ENCODE measurements around the gene RAP1A.

RAP1A gene

DNA sequence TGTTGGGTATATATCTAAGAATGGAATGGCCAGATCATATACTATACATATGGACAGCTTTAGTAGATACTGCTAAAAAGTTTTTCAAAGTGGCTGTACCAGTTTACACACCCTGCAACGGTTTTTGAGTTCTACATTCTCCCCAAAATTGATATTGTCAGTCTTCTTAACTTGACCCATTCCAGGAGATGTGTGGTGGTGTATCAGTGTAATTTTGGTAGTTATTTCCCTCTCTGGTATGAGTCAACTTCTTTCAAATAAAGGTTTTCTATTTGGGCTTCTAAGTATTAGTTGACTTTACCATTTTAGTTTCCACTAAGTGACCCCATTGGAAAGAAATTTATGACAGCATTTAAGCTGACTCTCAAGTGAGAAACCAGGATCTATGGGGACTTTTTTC lies 90.4 kb downstream of the RAP1A start:
- Histone ChIP-seq H3K4me3 (no peak overlapping the region), H3K9me3 (ENCODE audit: low read depth, low read length) (no peaks in the 10 kb centered on the region), H3K36me3 (ENCODE audit: insufficient read depth, low read length) (peaks cover 15% of the 10 kb centered on the region), H3K27ac (no peak overlapping the region), H3K9ac (ENCODE audit: insufficient read length) (no peak overlapping the region)
- no peak for DNase-seq (ENCODE audit: low read depth, low spot score)
- no peak for TF ChIP-seq EZH2 (IDR thresholded peaks at IDR 0.05)

DNA sequence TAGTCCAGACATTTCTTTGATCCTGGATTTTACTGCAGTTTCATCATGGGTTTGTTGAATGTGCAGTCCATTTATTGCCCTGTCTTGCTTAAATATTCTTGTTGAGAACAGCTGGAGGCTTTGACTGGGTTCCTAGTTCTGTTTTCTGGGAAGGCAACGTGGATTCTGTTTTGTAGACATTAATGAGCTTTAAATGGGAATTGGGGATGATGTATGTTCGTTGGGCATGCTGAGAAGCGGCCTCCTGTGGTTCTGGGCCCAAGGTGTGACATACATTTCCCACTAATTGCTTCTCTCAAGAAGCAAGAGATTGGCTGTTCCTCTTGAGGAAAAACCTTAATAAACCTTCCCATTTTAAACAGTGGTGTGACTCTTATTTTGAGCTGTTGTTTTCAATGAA lies 96.7 kb downstream of the RAP1A start:
- Histone ChIP-seq H3K4me3 (no peak overlapping the region), H3K36me3 (ENCODE audit: insufficient read depth, low read length) (no peaks in the 10 kb centered on the region), H3K9me3 (ENCODE audit: low read depth, low read length) (no peaks in the 10 kb centered on the region), H3K27ac (no peak overlapping the region), H3K9ac (ENCODE audit: insufficient read length) (no peak overlapping the region)
- TF ChIP-seq POLR2AphosphoS5 (IDR thresholded peaks at IDR 0.05; ENCODE audit: borderline replicate concordance, low read depth, low read length), result no peak
- no peak for TF ChIP-seq EZH2 (IDR thresholded peaks at IDR 0.05)
- no peak for TF ChIP-seq FOXP2 (optimal IDR thresholded peaks at IDR 0.05; ENCODE audit: control extremely low read depth, extremely low read length, insufficient read depth)
- DNase-seq (ENCODE audit: low read depth, low spot score), result no peak

DNA sequence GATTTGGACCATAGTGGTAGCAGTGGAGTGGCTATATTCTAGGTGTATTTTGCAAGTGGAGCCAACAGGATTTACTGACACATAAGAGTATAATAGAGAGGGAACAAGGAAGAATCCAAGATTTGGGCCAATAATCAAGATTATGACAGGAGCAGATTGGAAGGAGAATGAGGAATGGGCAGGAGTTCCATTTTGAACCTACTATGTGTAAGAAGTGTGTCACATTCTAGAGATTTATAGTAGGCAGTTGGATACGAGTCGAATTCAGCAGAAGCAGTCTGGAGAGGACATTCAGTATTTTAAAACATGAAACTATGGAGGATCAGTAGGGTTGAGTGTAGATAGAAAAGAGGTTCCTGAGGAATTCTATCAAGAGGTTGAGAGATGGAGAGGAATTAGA lies 97.9 kb downstream of the RAP1A start:
- H3K27ac ChIP-seq, result no peak overlapping the region
- H3K9me3 ChIP-seq (ENCODE audit: low read depth, low read length), result no peaks in the 10 kb centered on the region
- TF ChIP-seq EZH2 (IDR thresholded peaks at IDR 0.05) (no peak), POLR2AphosphoS5 (IDR thresholded peaks at IDR 0.05; ENCODE audit: borderline replicate concordance, low read depth, low read length) (no peak), FOXP2 (optimal IDR thresholded peaks at IDR 0.05; ENCODE audit: control extremely low read depth, extremely low read length, insufficient read depth) (no peak)
- DNase-seq (ENCODE audit: low read depth, low spot score), result no peak
- no peaks in the 10 kb centered on the region for H3K36me3 ChIP-seq (ENCODE audit: insufficient read depth, low read length)
- H3K4me3 ChIP-seq, result no peak overlapping the region
- H3K9ac ChIP-seq (ENCODE audit: insufficient read length), result no peak overlapping the region

DNA sequence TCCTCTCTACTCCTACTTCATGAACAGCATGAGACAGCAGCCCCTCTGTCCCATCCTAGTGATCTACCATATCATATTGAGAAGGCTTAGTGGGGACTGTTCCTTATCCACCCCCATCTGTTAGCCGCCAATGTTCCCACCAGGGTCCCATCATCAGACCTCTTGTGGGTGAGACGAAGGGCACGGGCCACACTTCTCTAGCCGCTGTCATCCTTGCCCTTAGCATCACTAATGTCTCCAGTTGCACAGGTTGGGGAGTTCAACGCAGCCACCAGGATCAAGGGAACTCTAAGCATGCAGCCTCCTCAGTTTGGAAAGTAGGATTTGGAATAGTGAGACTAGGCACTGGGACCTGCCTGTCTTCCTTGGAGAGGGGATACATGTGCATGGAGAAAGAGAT lies 99.5 kb downstream of the RAP1A start:
- no peaks in the 10 kb centered on the region for H3K9me3 ChIP-seq (ENCODE audit: low read depth, low read length)
- no peak for DNase-seq (ENCODE audit: low read depth, low spot score)
- no peak overlapping the region for H3K27ac ChIP-seq
- no peak overlapping the region for H3K9ac ChIP-seq (ENCODE audit: insufficient read length)
- TF ChIP-seq FOXP2 (optimal IDR thresholded peaks at IDR 0.05; ENCODE audit: control extremely low read depth, extremely low read length, insufficient read depth), result no peak
- no peak for TF ChIP-seq POLR2AphosphoS5 (IDR thresholded peaks at IDR 0.05; ENCODE audit: borderline replicate concordance, low read depth, low read length)
- TF ChIP-seq EZH2 (IDR thresholded peaks at IDR 0.05), result no peak
- no peak overlapping the region for H3K4me3 ChIP-seq
- no peaks in the 10 kb centered on the region for H3K36me3 ChIP-seq (ENCODE audit: insufficient read depth, low read length)

DNA sequence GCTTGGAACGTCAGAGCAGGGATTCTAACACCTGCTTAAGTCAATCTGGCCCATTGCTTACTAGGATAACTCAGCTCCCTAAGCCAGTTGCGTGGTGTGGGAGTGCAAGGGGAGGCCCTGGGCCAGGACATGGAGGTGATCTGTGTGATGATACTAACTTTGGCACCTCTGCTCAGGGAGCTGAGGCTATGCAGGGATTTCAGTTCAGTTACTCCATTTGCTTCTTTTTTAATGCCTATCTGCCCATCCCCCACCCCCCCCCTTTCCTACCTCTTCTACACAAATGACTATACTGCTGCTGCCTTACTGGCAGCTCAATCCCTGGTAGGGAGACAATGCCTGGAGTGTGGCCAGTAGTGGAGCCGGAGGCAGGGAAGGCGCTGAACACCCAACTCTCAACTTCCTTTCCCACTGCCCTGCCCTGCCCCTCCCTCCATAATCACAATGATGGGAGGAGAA lies 100.1 kb downstream of the RAP1A start:
- H3K36me3 ChIP-seq (ENCODE audit: insufficient read depth, low read length), result no peaks in the 10 kb centered on the region
- no peak overlapping the region for H3K9ac ChIP-seq (ENCODE audit: insufficient read length)
- no peak overlapping the region for H3K27ac ChIP-seq
- no peak overlapping the region for H3K4me3 ChIP-seq
- H3K9me3 ChIP-seq (ENCODE audit: low read depth, low read length), result no peaks in the 10 kb centered on the region
- TF ChIP-seq EZH2 (IDR thresholded peaks at IDR 0.05) (no peak), FOXP2 (optimal IDR thresholded peaks at IDR 0.05; ENCODE audit: control extremely low read depth, extremely low read length, insufficient read depth) (no peak), POLR2AphosphoS5 (IDR thresholded peaks at IDR 0.05; ENCODE audit: borderline replicate concordance, low read depth, low read length) (no peak)
- DNase-seq (ENCODE audit: low read depth, low spot score), result no peak

DNA sequence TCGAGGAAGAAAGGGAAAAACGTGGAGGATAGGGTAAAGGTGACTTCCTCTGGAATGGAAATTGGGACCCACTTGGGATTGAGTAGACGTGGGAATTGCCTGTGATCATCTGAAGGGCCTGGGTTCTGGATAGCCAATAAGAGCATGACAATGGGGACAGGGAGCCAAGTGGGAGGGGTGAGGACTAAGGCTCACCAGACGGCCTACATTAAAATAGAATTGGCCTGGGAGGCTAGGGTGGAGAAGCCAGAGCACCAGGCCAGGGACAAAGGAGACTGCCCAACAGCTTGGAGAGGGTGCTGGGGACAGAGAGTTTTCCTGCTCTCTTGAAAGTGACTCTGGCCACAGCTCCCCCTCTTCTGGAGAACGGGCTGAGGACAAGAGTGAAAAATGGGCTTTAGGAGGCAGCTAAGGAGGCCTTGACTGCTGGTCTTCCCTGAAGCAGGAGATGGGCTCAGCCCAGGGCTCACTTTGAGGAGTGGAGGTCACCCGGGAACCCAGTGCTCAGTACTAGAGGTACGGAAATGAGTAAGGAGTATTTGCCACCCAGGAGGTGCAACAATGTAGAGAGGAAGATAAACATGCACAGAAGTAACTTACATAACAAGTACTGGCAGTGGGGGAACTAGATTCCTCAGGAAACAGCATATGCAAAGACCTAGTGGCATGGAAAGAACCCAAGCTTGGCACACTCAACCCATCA lies 100.8 kb downstream of the RAP1A start:
- Histone ChIP-seq H3K27ac (no peak overlapping the region), H3K9me3 (ENCODE audit: low read depth, low read length) (no peaks in the 10 kb centered on the region), H3K36me3 (ENCODE audit: insufficient read depth, low read length) (no peaks in the 10 kb centered on the region), H3K9ac (ENCODE audit: insufficient read length) (no peak overlapping the region), H3K4me3 (no peak overlapping the region)
- DNase-seq (ENCODE audit: low read depth, low spot score), result no peak
- TF ChIP-seq POLR2AphosphoS5 (IDR thresholded peaks at IDR 0.05; ENCODE audit: borderline replicate concordance, low read depth, low read length), result no peak
- no peak for TF ChIP-seq EZH2 (IDR thresholded peaks at IDR 0.05)
- no peak for TF ChIP-seq FOXP2 (optimal IDR thresholded peaks at IDR 0.05; ENCODE audit: control extremely low read depth, extremely low read length, insufficient read depth)

DNA sequence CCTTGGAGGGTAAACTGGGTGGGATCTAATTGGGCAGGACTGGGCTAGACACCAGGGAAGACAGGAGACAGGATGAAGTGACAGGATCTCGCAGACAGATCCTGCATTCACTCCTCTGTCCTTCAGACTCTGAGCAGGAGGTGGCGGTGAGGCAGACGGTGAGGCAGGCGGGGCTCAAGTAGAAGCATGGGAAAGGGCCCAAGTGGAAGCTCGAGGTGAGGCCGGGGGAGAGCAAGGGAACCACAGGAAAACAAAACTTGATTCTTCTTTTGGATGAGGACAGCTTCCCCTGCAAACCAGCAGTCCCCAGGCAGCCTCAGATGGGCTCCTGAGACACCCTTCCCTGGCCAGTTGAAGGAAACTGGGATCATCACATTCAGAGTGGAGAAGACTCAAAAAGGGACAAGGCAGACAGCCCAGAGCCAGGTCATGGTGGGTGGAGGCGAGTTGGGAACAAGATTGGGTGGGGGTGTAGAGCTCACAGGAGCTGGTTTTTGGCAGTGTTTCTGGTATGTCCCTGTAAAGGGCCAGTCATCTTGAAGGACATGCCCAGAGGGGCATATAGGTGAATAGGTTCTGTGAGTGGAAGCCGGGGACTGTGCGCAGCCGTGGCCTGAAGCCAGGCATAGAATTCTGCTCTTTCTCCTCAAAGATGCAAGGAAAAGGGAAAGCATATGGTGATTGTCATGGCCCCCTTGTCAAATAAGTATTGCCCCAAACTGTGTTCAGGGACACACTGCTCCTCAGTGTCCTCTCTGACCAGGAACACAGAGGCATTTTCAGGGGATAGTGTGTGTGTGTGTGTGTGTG lies 101.6 kb downstream of the RAP1A start:
- H3K27ac ChIP-seq, result no peak overlapping the region
- DNase-seq (ENCODE audit: low read depth, low spot score), result no peak
- no peaks in the 10 kb centered on the region for H3K9me3 ChIP-seq (ENCODE audit: low read depth, low read length)
- H3K36me3 ChIP-seq (ENCODE audit: insufficient read depth, low read length), result no peaks in the 10 kb centered on the region
- H3K9ac ChIP-seq (ENCODE audit: insufficient read length), result no peak overlapping the region
- TF ChIP-seq EZH2 (IDR thresholded peaks at IDR 0.05) (no peak), FOXP2 (optimal IDR thresholded peaks at IDR 0.05; ENCODE audit: control extremely low read depth, extremely low read length, insufficient read depth) (no peak), POLR2AphosphoS5 (IDR thresholded peaks at IDR 0.05; ENCODE audit: borderline replicate concordance, low read depth, low read length) (no peak)
- no peak overlapping the region for H3K4me3 ChIP-seq

DNA sequence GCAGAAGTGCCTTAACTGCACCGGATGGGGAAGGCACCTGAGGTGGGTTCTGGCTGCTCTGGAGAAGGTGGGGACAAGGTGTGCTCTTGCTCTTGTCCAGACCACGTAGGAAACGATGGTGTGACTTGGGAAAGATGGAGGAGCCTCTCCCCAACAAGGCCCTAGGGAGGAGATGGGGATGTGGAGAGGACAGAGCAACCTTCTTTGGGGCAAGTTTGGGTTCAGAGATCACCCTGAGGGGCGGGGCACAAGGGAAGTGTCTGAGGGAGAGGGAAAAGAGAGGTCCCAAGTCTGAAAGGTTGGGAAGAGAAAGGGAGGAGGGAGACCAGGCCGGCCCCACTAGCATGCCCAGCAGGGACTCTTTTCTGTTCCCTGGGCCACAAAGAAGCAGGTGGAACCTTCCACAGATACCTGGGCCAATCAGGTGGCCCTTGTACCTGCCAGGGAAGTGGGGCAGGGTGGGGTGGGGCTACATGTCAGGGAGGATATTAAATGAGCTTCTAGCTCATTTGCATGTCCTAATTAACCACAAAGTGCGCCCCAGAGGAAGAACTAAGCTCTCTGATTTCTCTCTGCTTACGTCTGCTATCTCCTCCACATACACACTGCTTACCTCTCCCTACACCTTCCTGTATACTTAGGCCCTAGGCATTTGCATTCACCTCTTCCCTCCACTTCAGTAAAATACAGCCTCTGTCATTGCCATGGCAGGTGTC lies 103.7 kb downstream of the RAP1A start:
- no peak for DNase-seq (ENCODE audit: low read depth, low spot score)
- H3K9me3 ChIP-seq (ENCODE audit: low read depth, low read length), result no peaks in the 10 kb centered on the region
- H3K36me3 ChIP-seq (ENCODE audit: insufficient read depth, low read length), result no peaks in the 10 kb centered on the region
- no peak overlapping the region for H3K27ac ChIP-seq
- no peak for TF ChIP-seq FOXP2 (optimal IDR thresholded peaks at IDR 0.05; ENCODE audit: control extremely low read depth, extremely low read length, insufficient read depth)
- no peak for TF ChIP-seq EZH2 (IDR thresholded peaks at IDR 0.05)
- TF ChIP-seq POLR2AphosphoS5 (IDR thresholded peaks at IDR 0.05; ENCODE audit: borderline replicate concordance, low read depth, low read length), result no peak
- no peak overlapping the region for H3K4me3 ChIP-seq
- no peak overlapping the region for H3K9ac ChIP-seq (ENCODE audit: insufficient read length)
